IPS DF 19.7 (cell line): ENCODE measurements around the gene RCAN1.
"Not testable (repeated sequence)": the region's sequence is repeated elsewhere in the genome, so short reads cannot be mapped to it uniquely, and the experiment has no call there.

ENCODE experiments used
- DNase-seq: peaks from one replicate; pipeline ENCODE4 v3.0.0-alpha.2; 2013; ENCODE audit warnings: low read depth, low spot score

The RCAN1 gene

DNA sequence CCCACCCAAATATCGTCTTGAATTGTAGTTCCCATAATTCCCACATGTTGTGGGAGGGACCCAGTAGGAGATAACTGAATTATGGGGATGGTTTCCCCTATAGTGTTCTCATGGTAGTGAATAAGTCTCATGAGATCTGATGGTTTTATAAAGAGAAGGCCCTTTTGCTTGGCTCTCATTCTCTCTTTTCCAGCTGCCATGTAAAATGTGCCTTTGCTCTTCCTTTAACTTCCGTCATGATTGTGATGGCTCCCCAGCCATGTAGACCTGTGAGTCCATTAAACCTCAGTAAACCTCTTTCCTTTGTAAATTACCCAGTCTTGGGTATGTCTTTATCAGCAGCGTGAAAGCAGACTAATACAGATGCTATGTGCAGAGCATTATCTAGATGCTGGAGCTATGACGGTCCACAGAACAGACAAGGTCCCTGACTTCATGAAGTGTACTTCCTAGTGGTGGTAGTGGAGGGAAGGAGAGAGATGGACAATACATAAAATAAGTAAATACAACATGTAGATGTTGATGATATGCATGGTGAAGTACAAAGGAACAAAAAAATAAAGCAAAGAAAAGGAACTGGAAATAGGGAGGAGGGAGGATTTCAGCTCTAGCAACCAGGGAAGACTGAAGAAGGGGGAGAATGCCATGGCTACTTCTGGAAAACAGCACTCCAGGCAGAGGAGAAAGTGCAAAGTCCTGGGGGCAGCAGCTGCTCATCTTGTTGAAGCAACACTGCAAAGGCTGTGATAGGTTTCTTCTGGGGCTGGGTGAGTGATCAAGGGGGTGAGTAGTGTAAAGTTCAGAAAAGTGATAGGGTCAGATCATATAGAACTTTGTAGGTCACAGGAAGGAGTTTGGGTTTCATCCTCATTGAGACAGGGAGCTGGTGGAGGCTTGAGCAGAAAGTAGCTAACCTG is 6.8 kb upstream of the RCAN1 start:
- no peak for DNase-seq

DNA sequence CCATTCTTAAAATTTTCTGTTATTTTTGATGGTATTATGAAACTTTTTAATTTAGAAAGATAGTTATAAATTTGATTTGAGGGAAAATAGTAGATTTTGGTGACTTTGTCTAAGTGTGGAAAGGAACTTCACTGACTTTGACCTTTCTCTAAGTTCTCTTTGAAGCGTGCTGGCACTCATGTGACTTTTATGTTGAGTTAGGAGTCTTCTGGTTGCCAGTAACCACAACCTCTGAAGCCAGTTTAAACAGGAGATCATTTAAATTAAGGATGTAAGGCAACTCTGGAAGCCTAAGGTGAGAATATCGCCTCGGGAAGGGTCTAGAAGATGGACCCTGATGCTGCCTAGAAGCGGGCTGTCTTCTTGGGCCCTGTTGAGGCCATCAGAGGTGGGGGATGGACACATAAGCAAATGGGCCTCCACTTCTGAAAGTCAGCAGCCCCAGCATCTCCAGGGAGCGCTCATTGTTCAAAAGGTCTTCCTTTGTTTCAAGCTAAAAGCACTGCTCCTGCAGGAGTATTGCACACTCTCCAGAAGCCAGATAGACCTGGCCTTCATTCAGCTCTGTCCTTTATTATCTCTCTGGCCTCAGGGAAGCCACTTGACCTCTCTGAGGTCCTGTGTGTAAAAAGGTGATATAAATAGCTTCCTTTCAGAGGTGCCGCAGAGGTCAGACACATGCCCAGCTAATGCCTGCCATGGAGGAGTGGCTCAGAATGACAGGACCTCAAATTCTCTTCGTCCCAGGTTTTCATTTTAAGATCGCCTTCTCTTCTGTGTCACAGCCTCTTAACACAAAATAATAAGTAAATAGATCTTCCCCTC is 5.1 kb upstream of the RCAN1 start:
- DNase-seq = no peak

- DNase-seq = no peak
Observed at GRCh38 chr21:34618941-34619340, 4.0 kb upstream of the RCAN1 start.

GRCh38 chr21:34617753-34618339 is 2.9 kb upstream of the RCAN1 start:
- DNase-seq = no peak

- no peak for DNase-seq
Observed at GRCh38 chr21:34615487-34615814, 538 bp upstream of the RCAN1 start.

DNA sequence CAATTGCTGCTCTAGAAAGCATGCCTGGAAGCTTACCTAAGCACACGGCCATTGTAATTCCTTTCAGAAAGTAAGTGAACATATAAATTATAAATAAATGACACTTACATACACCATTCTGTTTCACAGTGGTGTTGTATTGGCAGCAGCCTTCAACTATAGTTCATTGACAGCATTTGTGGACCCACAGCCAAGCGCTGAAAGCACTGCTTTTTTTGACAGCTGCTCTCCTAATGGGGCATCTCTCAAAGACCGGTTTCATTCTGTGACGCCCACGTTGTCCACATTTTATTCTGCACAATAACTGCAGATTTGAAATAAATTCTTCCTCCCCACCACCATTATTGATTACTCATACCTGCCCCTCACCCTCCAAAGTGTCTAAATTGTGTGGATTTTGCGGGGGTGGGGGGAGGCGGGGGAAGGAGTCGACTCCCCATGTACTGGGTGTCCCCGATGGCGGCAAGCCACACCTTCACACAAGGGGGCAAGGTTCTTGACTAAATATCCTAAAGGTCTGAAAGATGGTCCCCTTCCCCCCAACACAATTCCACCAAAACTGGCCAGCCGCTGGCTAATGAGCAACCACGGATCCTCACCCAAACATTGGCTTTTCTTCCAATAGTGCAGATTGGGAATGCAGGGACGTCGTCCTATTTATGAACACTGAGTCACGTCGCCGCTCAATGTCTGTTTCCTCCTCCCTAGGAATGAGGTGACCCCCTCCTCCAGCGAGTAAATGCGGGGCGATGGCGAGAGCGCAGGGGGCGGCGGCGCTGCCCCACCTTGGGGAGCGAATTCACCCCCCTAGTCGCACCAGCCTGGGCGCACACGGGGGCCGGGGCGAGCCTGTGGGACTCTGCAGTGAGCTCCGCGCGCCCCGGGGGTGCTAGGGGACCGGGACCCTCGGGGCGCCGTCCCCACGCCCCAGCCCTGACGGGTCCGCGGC is 960 bp downstream of the RCAN1 start:
- DNase-seq = no peak

DNA sequence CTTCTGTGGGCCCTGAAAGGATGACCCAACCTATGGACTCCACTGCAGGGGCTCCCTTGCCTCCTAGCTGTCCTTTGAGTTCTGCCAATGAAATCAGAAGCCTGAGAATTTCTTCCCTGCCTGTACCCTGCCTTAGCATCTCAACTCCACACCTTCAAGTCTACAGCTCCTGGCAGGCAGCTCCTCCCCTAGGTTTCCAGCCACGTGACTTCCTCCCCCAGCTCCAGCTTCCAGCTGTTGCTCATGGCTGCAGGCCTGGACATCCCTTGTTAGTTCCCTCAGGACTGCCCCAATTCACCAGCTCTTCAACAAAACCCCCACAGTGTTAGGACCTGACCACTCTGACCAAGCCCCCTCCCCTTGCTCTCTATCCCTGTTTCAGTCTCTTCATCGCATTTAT is 2.4 kb downstream of the RCAN1 start:
- no peak for DNase-seq

- no peak for DNase-seq
Observed at GRCh38 chr21:34612056-34612455, 2.9 kb downstream of the RCAN1 start.

DNA sequence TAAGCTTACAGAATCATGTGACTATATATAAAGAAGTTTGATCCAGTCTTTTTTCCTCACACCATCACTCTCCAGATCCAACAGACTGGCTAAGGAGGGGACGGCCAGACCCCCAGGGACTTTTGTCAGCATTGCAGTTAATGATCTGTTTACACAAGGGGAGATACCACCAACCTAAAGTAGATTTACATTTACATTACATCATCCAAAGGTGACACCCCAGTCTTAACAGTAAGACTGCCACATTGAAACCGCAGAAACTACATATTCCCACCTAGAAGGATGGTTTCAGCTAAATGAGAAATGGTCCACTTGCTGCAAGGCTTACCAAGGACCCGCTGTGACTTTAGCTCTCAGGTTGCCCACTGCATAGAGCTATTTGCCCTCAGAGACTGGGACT is 3.4 kb downstream of the RCAN1 start:
- DNase-seq = no peak

GRCh38 chr21:34609933-34610549 is 4.9 kb downstream of the RCAN1 start:
- DNase-seq = no peak

DNA sequence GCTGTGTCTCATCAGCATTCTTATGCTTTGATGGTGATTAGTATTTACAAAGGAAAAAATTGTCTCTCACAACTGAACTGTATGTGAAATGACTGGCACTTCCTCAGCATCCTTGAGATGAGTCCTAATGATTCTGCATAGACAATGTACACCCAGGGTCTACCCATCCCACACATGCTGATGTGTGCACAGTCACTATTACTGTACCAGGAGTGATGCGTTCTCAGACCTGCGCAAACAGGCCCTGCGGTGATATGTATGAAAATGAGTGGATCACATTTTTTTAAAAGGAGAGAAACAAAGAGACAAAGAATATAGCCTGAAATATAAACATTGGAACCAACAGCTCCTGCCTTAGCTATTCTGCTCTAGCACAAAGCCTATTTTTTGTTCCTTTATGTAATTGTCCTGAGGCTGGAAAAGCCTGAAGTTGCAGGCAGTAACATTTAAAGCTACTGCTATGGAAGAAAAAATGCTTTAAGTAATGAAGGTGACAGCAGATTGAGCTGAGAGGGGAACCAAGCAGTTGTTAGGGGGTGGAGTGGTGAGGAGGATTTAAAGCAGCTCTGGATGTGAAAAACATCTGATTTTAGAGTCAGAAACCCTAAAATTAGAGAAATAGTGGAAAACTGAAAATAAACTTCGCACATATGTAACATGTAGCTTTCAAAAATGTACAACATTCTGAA is 5.5 kb downstream of the RCAN1 start:
- no peak for DNase-seq

DNA sequence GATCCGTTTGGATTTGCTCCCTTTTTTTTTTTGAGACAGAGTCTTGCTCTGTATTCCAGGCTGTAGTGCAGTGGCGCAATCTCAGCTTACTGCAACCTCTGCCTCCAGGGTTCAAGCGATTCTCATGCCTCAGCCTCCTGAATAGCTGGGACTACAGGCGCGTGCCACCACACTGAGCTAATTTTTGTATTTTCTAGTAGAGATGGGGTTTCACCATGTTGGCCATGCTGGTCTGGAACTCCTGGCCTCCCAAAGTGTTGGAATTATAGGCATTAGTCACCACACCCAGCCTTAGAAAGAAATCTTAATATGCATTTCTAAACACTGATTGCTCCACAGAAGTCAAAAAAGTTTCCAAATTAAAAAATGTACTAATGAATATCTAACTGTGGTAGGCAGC is 7.5 kb downstream of the RCAN1 start:
- not testable (repeated sequence) for DNase-seq

DNA sequence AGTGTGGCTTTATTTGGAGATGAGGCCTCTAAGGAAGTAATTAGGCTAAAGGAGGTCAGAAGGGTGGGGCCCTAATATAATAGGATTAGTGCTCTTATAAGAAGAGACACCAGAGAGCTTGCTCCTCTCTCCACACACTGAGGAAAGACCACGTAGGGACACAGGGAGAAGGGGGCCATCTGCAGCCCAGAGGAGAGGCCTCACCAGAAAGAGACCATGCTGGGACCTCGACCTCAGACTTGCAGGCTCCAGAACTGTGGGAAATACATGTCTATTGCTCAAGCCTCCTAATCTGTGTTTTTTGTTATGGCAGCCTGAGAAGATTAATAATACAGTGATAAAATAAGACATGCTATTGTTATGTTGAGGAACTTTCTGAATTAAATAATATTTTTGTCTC is 8.3 kb downstream of the RCAN1 start:
- no peak for DNase-seq

GRCh38 chr21:34606051-34606450 is 8.9 kb downstream of the RCAN1 start:
- no peak for DNase-seq

DNA sequence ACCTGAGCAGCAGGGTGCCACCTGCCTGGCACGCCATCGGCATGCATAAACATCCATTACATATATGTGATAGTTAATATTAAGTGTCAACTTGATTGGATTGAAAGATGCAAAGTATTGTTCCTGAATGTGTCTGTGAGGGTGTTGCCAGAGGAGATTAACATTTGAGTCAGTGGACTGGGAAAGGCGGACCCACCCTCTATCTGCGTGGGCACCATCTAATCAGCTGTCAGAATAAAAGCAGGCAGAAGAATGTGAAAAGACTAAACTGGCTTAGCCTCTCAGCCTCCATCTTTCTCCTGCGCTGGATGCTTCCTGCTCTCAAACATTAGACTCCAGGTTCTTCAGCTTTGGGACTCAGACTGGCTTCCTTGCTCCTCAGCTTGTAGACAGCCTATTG is 10.0 kb downstream of the RCAN1 start:
- not testable (repeated sequence) for DNase-seq

DNA sequence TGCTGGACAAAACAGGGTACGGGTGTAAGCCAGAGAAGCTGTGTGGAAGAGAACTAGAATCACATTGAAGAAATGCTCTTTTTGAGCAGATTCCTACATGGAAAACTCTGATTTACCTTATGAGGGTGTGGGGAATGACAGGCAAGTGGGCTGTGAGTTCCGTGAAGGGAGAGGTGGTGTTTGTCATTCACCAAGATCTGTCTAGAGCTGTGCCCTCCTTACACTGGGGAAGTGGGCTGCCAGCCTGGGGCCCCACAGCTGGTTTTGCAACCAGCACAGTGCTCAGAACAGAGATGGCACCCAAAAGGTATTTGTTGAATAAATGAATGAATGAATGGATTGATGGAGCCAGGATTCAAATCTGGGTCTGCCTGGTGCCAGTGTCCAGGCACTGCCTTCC is 10.4 kb downstream of the RCAN1 start:
- DNase-seq = no peak

DNA sequence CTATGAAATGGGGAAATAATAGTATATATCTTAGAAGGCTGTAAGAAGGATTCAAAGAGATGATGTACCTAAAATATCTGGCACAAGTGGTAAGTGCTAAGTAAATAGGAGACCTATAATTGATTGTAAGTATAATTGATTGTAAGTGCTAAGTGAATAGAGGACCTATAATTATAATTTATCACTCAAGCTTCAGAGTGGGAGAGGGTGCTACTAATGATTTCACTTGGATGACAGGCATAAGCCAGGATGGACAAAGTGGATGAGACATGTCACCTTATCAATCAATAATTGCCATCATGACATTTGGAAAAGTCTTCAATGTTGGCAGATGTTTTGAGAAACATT is 11.2 kb downstream of the RCAN1 start:
- no peak for DNase-seq

GRCh38 chr21:34603002-34603709 is 11.8 kb downstream of the RCAN1 start:
- no peak for DNase-seq

DNA sequence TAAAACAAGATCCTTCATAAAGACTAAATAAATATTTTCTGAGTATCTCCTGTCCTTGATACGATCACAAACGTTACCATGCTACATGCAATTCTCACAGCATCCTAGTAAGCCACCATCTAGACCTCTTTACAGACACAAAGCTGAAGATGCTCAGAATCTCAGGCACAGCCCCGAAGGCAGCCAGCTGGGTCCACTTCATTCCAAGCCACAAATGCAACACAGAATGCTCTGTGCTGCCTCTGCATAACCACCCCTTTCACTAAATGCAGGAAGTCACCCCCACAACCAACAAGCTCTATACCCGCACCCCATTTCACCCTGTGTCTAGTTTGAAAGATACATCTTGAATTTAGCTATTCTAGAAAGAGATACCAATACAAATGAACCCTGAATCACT is 12.9 kb downstream of the RCAN1 start:
- no peak for DNase-seq
